HG03432 (cell line): ENCODE results near the gene HSH2D.
A peak's percentile ranks its signal among the peaks of the same experiment; 100 is the strongest.

Source experiments
- ATAC-seq: cut with Tn5 transposase; IDR thresholded peaks from one replicate; pipeline ENCODE4 v1.9.1; 2021; ENCODE audit warnings: mild to moderate bottlenecking, moderate library complexity; ENCODE audit not compliant: unreplicated experiment

The HSH2D gene

DNA sequence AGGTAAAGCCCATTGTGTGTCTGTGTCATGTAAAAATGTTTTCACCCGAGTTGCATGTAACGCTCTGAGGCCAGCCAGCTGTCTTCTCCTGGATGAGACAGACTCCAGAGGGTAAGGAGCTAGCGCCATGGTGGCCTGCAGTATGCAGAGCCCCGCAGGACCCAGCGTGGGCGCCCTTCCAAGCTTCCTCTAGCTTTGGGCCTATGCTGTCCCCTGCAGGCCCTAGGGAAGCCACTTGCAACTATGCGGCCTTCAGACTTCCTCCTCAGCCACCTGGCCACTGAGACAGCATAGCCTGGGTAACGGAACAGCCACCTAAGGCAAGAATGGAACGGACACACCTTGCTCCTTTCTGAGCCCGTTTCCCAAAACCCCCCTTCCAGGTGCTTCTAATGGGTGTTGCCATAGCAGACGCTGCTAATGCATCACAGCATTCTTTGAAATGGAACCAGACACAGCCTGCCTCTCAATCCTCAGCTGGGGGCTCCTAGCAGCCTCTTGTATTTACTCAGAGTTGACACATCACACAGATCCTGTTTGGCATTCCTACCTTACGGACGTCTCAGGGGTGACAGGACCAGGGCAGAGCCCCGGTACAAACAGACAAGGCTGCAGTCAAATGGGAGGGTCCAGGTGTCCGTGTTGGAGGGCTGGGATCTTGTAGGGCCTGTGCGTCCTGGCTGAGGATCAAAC lies 47.9 kb downstream of the HSH2D start:
- ATAC-seq, result no peak

GRCh38 chr19:16193466-16193865 lies 50.0 kb downstream of the HSH2D start:
- ATAC-seq, result no peak

- ATAC-seq, result no peak
Observed at GRCh38 chr19:16197188-16197621, 53.7 kb downstream of the HSH2D start.

DNA sequence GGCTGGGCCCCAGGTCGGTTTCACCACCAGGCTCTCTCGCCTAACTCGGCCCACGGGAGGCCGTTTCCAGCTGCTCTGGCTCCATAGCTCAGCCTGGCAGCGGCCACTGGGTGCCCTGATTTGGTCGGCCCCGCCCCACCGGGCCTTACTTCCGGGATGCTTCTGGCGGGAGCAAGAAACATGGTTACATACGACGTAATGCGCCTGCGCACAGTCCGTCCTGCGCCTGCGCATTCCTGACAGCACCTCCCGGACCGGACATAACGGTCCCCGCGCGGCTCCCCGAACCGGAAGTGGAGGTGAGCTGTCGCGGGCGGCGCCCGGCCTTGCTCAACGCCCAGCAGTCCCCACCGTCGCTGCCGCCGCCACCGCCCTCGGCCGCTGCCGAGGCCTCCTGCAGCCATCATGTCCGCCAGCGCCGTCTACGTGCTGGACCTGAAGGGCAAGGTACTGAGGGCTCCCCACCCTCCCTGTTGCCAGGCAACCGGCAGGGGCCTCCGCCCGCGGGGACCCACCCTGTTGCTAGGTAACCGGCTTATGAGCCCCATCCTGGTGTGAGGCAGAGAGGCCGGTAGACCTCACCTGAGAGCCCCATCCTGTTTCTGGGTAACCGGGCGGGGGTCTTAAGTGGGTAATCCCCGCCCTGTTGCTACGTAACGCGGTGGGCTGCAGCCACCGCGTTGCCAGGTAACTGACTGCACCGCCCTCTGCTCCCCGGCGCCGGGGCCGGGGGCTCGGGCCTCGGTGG lies 54.3 kb downstream of the HSH2D start, which contains the start of gene AP1M1:
TSS of gene AP1M1 (plus strand) at position 290 of the 748 bp plus-strand sequence. CDS start at position 406, 116 bp downstream.
- peak; percentile 81 for ATAC-seq

DNA sequence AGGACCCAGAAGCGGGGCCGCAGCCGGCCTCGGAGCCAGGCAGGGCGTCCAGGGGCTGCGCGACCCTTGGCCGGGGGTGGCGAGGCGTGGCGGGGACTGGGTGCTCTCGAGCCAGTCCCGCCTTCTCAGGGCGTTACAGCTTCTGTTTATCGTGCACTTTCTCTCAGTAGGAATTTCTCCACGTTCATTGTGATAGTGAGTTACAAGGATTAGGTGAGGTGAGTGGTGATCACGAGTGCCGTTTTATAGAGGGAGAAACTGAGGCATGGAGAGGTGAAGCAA lies 54.8 kb downstream of the HSH2D start:
- no peak for ATAC-seq

- no peak for ATAC-seq
Observed at GRCh38 chr19:16199275-16199932, 55.9 kb downstream of the HSH2D start.

GRCh38 chr19:16200038-16201010 lies 56.8 kb downstream of the HSH2D start:
- no peak for ATAC-seq

DNA sequence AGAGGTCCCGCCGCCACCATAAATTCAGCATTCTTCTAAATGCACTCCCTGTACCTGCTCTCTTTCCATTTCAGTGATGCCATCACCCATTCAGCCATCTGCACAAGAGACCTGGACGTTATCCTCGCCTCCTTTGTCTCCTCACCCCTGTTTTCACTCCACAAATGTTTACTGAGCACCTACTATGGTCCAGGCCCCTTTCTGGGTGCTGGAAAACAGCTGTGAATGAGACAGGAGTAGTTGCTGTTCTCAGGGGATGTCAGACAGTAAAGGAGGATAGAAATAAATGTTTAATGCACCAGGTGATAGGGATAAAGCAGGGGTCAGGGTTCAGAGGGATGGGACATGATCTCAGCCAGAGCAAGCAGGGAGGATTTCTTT lies 57.5 kb downstream of the HSH2D start:
- no peak for ATAC-seq

GRCh38 chr19:16202320-16203255 lies 59.1 kb downstream of the HSH2D start:
- no peak for ATAC-seq

- ATAC-seq, result no peak
Observed at GRCh38 chr19:16203256-16204004, 59.9 kb downstream of the HSH2D start.

DNA sequence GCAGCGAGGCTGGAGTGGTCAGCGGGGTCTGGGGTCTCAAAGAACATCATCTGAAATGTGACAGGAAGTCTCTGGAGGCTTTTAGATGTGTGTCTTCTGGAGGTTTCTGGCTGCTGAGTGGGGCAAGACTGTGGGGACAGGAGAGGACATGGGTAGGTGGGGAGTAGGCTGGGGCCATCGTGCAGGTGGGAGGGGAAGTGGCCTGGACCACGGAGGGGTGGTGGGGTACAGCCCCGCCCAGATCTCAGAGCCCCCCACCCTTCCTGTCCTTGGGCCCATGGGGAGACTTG lies 60.5 kb downstream of the HSH2D start:
- no peak for ATAC-seq

- ATAC-seq, result no peak
Observed at GRCh38 chr19:16205205-16206045, 61.9 kb downstream of the HSH2D start.

DNA sequence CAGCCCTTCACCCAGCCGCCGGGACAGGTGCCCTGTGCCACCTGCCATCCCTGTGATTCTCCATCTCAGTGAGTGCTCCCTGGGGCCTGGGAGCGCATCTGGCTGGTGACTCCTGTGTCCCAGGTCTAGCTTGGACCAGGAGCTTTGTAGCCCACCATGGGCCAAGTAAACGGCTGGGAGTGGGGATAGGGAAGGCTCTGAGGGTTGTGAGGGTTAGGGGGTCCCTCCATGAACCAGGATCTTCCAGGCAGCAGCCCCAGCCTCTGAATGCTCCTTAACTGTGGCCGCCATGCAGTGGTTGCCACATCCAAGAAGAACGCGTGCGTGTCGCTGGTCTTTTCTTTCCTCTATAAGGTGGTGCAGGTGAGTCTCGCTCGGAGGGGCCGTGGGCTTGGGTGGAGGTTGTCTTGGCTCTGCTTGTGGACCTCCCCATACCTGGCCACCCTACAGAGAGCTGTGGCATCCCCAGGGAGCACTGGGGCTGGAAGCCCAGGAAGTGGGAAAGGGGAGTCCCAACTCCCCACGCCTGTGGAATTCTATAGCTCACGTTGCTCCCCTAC lies 62.6 kb downstream of the HSH2D start:
- ATAC-seq, result no peak

- ATAC-seq, result no peak
Observed at GRCh38 chr19:16206637-16207036, 63.2 kb downstream of the HSH2D start.

- no peak for ATAC-seq
Observed at GRCh38 chr19:16207063-16207462, 63.6 kb downstream of the HSH2D start.

- ATAC-seq, result no peak
Observed at GRCh38 chr19:16207490-16208025, 64.1 kb downstream of the HSH2D start.
